Thyroid gland (tissue), 4 donors: ENCODE measurements around the gene HP1BP3. TPM values are rescaled to one million over a fixed set of nuclear protein-coding genes. Genes with fewer than 3 reads are reported as not detected.

Source experiments
- DNase-seq, 2 donors: peaks; one replicate each; pipeline ENCODE4 v3.0.0-alpha.2; 2019
- H3K27ac ChIP-seq, 3 donors: fragments of 200-600 bp; sonication (generic); 1 replicate in 2 of 3; 2 replicates in 1 of 3; pipeline ENCODE4 v1.5.1; 2016 to 2019; ENCODE audit warnings: mild to moderate bottlenecking in 1 of 3, moderate library complexity in 1 of 3
- H3K27me3 ChIP-seq: fragments of 200-600 bp; sonication (generic); one replicate; pipeline ENCODE4 v1.5.1; 2019
- H3K36me3 ChIP-seq, 2 donors: fragments of 200-600 bp; sonication (generic); one replicate each; pipeline ENCODE4 v1.5.1; 2016 to 2019
- H3K4me1 ChIP-seq, 2 donors: fragments of 200-600 bp; sonication (generic); one replicate each; pipeline ENCODE4 v1.5.1; 2017 to 2019
- H3K4me3 ChIP-seq, 3 donors: fragments of 200-600 bp; sonication (generic); replicated peaks in 1 of 3; 1 replicate in 2 of 3; 2 replicates in 1 of 3; pipeline ENCODE4 v1.5.1; 2016; ENCODE audit warnings: mild to moderate bottlenecking in 1 of 3
- H3K9me3 ChIP-seq: fragments of 200-600 bp; sonication (generic); one replicate; pipeline ENCODE4 v1.5.1; 2017
- CTCF ChIP-seq, 6 experiments: fragments of 200-600 bp in 3 of 6; fragments of 450-650 bp in 3 of 6; sonication (generic) in 3 of 6; IDR thresholded peaks; one replicate each; pipeline ENCODE4 v1.5.1; 2016 to 2019; ENCODE audit warnings: antibody characterized with exemption in 6 of 6, mild to moderate bottlenecking in 2 of 6, inconsistent platforms in 1 of 6, moderate library complexity in 1 of 6
- POLR2A ChIP-seq, 2 donors: fragments of 450-650 bp; IDR thresholded peaks; one replicate each; pipeline ENCODE4 v1.6.1; 2017; ENCODE audit warnings: antibody characterized with exemption in 2 of 2, mild to moderate bottlenecking in 2 of 2, moderate library complexity in 1 of 2
- WGBS, 2 donors: methylation state at CpG; one replicate each; pipeline ENCODE4 v1.1.5; 2017; 5-methylcytosine and 5-hydroxymethylcytosine counted together
- intact Hi-C: fragments of 100-400 bp; cut with DNase I; formaldehyde crosslinking; loops from one replicate; pipeline ENCODE4 v1.15.1; 2023
- total RNA-seq, 4 donors: library from RNA; depleted of rRNA; stranded (reverse); fragments of >200 nt; gene quantifications; one replicate each; pipeline ENCODE4 v1.2.3, GENCODE V29; 2016

HP1BP3 gene
- 100 to 1,000 TPM; 248 to 312 (median 280) TPM for total RNA-seq

- TF ChIP-seq POLR2A (IDR thresholded peaks at IDR 0.05) (peak; percentile 35 to 73), CTCF (IDR thresholded peaks at IDR 0.05) (no peak)
- no peaks in the 10 kb centered on the region for H3K27me3 ChIP-seq
- H3K36me3 ChIP-seq: no peaks in the 10 kb centered on the region
- peak within 1 kb of the TSS; percentile 93 to 97 (median 94) for H3K27ac ChIP-seq
- intact Hi-C loops: no loop called here
- H3K4me1 ChIP-seq: peaks cover 18 to 33% of the 10 kb centered on the region in 2 donors
- DNase-seq: peak; percentile 74 to 75
- H3K4me3 ChIP-seq: peak within 1 kb of the TSS; percentile 74 to 94 (median 78)
- WGBS, 2 donors: 0% methylated on average over 15 to 32 of the region's 99 CpGs
- no peaks in the 10 kb centered on the region for H3K9me3 ChIP-seq
Measured at GRCh38 chr1:20787029-20787839, at the start of gene HP1BP3. Gene HP1BP3, minus strand, starts transcription at chr1:20787307. Its CDS starts 6,867 bp downstream, at chr1:20780440.

- intact Hi-C loops: no loop called here
- 96 to 97% methylated on average over 4 of the region's 4 CpGs for WGBS, 2 donors
- TF ChIP-seq CTCF (IDR thresholded peaks at IDR 0.05): no peak
Measured at GRCh38 chr1:20836230-20836629, 49.1 kb upstream of the HP1BP3 start.

GRCh38 chr1:20834780-20835179 is 47.7 kb upstream of the HP1BP3 start:
- no peaks in the 10 kb centered on the region for H3K9me3 ChIP-seq
- no peak overlapping the region for H3K27ac ChIP-seq
- DNase-seq: no peak
- H3K27me3 ChIP-seq: no peaks in the 10 kb centered on the region
- H3K4me3 ChIP-seq: no peak overlapping the region
- peaks cover 0 to 8% of the 10 kb centered on the region in 2 donors for H3K36me3 ChIP-seq
- H3K4me1 ChIP-seq: no peaks in the 10 kb centered on the region
- TF ChIP-seq CTCF (IDR thresholded peaks at IDR 0.05): no peak
- no peak for TF ChIP-seq POLR2A (IDR thresholded peaks at IDR 0.05)
- intact Hi-C loops: no loop called here

More at GRCh38 chr1:20836230-20836629, 49.1 kb upstream of the HP1BP3 start:
- Histone ChIP-seq H3K4me1 (peaks cover 0 to 10% of the 10 kb centered on the region in 2 donors), H3K27ac (no peak overlapping the region), H3K9me3 (no peaks in the 10 kb centered on the region), H3K27me3 (no peaks in the 10 kb centered on the region), H3K36me3 (peaks cover 0 to 8% of the 10 kb centered on the region in 2 donors), H3K4me3 (no peak overlapping the region)
- no peak for DNase-seq

- H3K36me3 ChIP-seq: peaks cover 0 to 4% of the 10 kb centered on the region in 2 donors
- no peaks in the 10 kb centered on the region for H3K9me3 ChIP-seq
- no peaks in the 10 kb centered on the region for H3K4me1 ChIP-seq
- intact Hi-C loops: no loop called here
- H3K4me3 ChIP-seq: no peak overlapping the region
- no peak for DNase-seq
- WGBS, 2 donors: 92 to 100% methylated on average over 1 of the region's 1 CpG
- no peaks in the 10 kb centered on the region for H3K27me3 ChIP-seq
- TF ChIP-seq POLR2A (IDR thresholded peaks at IDR 0.05) (no peak), CTCF (IDR thresholded peaks at IDR 0.05) (no peak)
- H3K27ac ChIP-seq: no peak overlapping the region
Measured at GRCh38 chr1:20834192-20834591, 47.1 kb upstream of the HP1BP3 start.

GRCh38 chr1:20830378-20830777 is 43.3 kb upstream of the HP1BP3 start:
- TF ChIP-seq POLR2A (IDR thresholded peaks at IDR 0.05) (no peak), CTCF (IDR thresholded peaks at IDR 0.05) (no peak)
- Histone ChIP-seq H3K36me3 (peaks cover 0 to 4% of the 10 kb centered on the region in 2 donors), H3K9me3 (no peaks in the 10 kb centered on the region), H3K27me3 (no peaks in the 10 kb centered on the region), H3K4me1 (no peaks in the 10 kb centered on the region), H3K27ac (no peak overlapping the region), H3K4me3 (no peak overlapping the region)
- WGBS, 2 donors: 98 to 100% methylated on average over 2 of the region's 2 CpGs
- no peak for DNase-seq
- intact Hi-C loops: no loop called here
